Hair follicle dermal papilla cell (primary cell): ENCODE measurements around the gene KLK8. TPM values are rescaled to one million over a fixed set of nuclear protein-coding genes. Genes with fewer than 3 reads are reported as not detected.

Source experiments
- total RNA-seq: library from RNA; depleted of rRNA; stranded (reverse); fragments of >200 nt; gene quantifications from 2 replicates; pipeline ENCODE4 v1.2.3, GENCODE V29; 2012

The KLK8 gene
- 0.16 and 0.49 TPM in 2 replicates for total RNA-seq

DNA sequence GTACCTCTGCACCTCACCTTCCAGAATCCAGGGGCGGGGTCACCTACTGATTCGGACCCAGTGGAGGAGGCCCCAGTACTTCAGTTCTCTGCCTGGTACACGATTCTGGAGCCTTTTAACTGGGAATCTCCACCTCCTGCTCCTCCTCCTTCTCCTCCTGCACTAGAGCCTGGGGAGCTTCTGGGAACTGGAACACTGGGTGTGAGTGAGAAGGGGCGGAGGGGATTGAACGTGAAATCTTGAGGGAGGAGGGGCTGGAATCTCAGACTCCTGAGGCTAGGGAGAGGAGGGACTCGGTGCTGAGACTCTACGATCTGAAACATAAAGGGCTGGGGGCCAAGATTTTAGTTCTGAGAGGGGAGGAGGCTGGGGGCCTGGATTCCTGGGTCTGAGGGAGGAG, at the start of gene KLK8:
KLK8 (minus strand) TSS at position 90 of the 400 bp plus-strand sequence. CDS start 437 bp downstream, outside the sequence.

GRCh38 chr19:51034704-51035103, 33.3 kb upstream of the KLK8 start, which contains the start of gene KLK12:
Gene KLK12, minus strand, starts transcription at chr19:51035002. Its CDS starts 381 bp downstream, at chr19:51034621.

GRCh38 chr19:51026554-51026831, 25.1 kb upstream of the KLK8 start, which contains the start of gene KLK11:
Gene KLK11, minus strand, starts transcription at chr19:51026616. Its CDS starts 985 bp downstream, at chr19:51025631.

GRCh38 chr19:51019544-51019925, 18.1 kb upstream of the KLK8 start, which contains the start of gene KLK10:
Gene KLK10, minus strand, starts transcription at chr19:51019709. Its CDS starts 579 bp downstream, at chr19:51019130.

DNA sequence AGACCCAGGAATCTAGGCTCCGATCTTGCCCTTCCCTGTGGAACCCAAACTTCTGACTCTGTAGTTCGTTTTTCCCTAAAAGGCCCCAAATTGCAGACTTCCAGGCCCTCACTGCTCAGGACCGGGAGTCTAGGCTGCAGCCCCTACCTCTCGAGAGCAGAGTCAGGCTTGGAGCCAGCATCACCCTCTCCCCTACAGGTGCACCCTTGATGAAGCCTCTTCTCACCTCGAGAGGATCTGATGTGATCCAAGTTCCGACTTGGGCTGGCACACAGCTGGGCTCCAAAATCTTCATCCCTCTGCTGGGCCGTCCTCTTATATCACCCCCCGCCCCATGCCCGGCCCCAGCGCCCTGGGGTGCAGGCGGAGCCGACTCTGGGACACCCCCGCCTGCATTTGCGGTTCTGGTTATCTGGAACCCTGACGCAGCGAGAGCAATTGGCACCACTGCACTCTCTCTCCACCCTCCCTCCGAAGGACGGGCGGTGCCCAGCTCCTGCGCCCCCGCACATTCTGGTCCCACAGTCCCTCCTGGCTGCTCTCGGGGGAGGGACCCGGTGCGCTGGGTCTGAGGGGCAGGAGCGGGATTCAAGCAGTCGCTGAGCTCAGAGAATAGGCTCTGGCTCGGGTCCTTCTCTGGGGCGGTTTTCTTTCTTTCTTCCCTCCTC, 17.6 kb downstream of the KLK8 start, which contains the start of gene KLK7:
KLK7 (minus strand) TSS at position 293 of the 668 bp plus-strand sequence. CDS start 1,518 bp downstream, outside the sequence.

DNA sequence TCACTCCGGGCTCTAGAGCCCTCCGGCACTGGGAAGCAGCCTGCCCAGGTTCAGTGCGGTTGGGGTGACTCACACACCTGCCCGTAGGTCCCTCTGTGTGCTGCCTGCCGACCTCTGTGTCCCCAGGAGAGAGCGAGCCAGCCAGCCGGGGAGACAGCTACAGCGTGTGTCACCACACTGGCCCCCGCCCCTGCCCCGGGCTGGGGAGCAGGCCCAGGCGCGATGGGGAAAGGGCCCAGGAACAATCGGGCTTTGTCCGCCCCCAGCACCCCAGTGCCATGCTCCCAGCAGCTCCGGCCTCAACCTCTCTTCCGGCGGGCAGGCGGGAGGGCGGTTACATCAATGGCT, 32.0 kb downstream of the KLK8 start, which contains the start of gene KLK6:
KLK6 (minus strand) TSS at position 179 of the 348 bp plus-strand sequence. CDS start 1,487 bp downstream, outside the sequence.

GRCh38 chr19:50952910-50953309, 48.5 kb downstream of the KLK8 start, which contains the start of gene KLK5:
Gene KLK5, minus strand, starts transcription at chr19:50953038. Its CDS starts 381 bp downstream, at chr19:50952657.

Other genes with a start within 250 kb of the KLK8 start
- not detected in 2 replicates for gene GPR32, start 231.1 kb downstream of the KLK8 start, total RNA-seq
- not detected in 2 replicates for gene ACP4, start 211.2 kb downstream of the KLK8 start, total RNA-seq
- gene KLK1, start 177.8 kb downstream of the KLK8 start, total RNA-seq, result not detected in 2 replicates
- not detected in 2 replicates for gene KLK15, start 168.0 kb downstream of the KLK8 start, total RNA-seq
- gene KLK3, start 146.7 kb downstream of the KLK8 start, total RNA-seq, result not detected in 2 replicates
- gene KLK2, start 128.2 kb downstream of the KLK8 start, total RNA-seq, result not detected in 2 replicates
- gene KLK4, start 90.2 kb downstream of the KLK8 start, total RNA-seq, result not detected in 2 replicates
- gene KLK5, start 48.6 kb downstream of the KLK8 start, total RNA-seq, result 0.65 and 3.3 TPM in 2 replicates
- 0.61 TPM in 1 of 2 replicates, not detected in the other for gene KLK6, start 32.0 kb downstream of the KLK8 start, total RNA-seq
- 0.32 and 0.49 TPM in 2 replicates for gene KLK7, start 17.7 kb downstream of the KLK8 start, total RNA-seq
- gene KLK10, start 18.1 kb upstream of the KLK8 start, total RNA-seq, result 0.12 TPM in 1 of 2 replicates, not detected in the other
- gene KLK11, start 25.0 kb upstream of the KLK8 start, total RNA-seq, result not detected in 2 replicates
- not detected in 2 replicates for gene KLK12, start 33.4 kb upstream of the KLK8 start, total RNA-seq
- not detected in 2 replicates for gene KLK13, start 63.5 kb upstream of the KLK8 start, total RNA-seq
- gene KLK14, start 81.3 kb upstream of the KLK8 start, total RNA-seq, result not detected in 2 replicates
- gene CTU1, start 106.8 kb upstream of the KLK8 start, total RNA-seq, result 5.3 and 5.4 TPM in 2 replicates
- gene SIGLEC9, start 123.3 kb upstream of the KLK8 start, total RNA-seq, result not detected in 2 replicates
- gene SIGLEC7, start 140.7 kb upstream of the KLK8 start, total RNA-seq, result not detected in 2 replicates
- gene CD33, start 223.5 kb upstream of the KLK8 start, total RNA-seq, result not detected in 2 replicates
- not detected in 2 replicates for gene SIGLECL1, start 249.5 kb upstream of the KLK8 start, total RNA-seq